ENCODE measurements around the gene SKOR1. TPM values are rescaled to one million over a fixed set of nuclear protein-coding genes. Genes with fewer than 3 reads are reported as not detected.

SKOR1 gene
- total and polyA plus RNA-seq, 2 of the 8 experiments (the other 6 are each of a cell fraction or from before 2014, with no cell fraction given): 0.03 to 0.11 TPM

- peak; percentile 6 to 65; a peak in 1 of 4 replicates for TF ChIP-seq HDAC2 (IDR thresholded peaks at IDR 0.05; ENCODE audit: borderline replicate concordance in 1 of 2, low read depth in 2 of 2, low read length in 2 of 2)
- no peak for TF ChIP-seq NANOG (IDR thresholded peaks at IDR 0.05; ENCODE audit: insufficient read depth, low read depth, low read length, poor library complexity, severe bottlenecking)
- TF ChIP-seq SP4 (IDR thresholded peaks at IDR 0.05; ENCODE audit: low read length): no peak
- no peak for TF ChIP-seq YY1 (IDR thresholded peaks at IDR 0.05; ENCODE audit: low read depth, low read length)
- TF ChIP-seq KDM1A (IDR thresholded peaks at IDR 0.05; ENCODE audit: borderline replicate concordance, low read length): no peak
- TF ChIP-seq BRCA1 (IDR thresholded peaks at IDR 0.05; ENCODE audit: low read depth, low read length): no peak
- no peak for TF ChIP-seq SP1 (IDR thresholded peaks at IDR 0.05; ENCODE audit: low read depth, low read length)
- TF ChIP-seq TAF7 (optimal IDR thresholded peaks at IDR 0.05; ENCODE audit: borderline replicate concordance, low read depth, low read length): no peak
- TF ChIP-seq CHD7 (IDR thresholded peaks at IDR 0.05; ENCODE audit: insufficient replicate concordance, low read length): peak; percentile 3
- no peak for TF ChIP-seq JUND (IDR thresholded peaks at IDR 0.05; ENCODE audit: low read length)
- TF ChIP-seq CTBP2 (IDR thresholded peaks at IDR 0.05; ENCODE audit: borderline replicate concordance, insufficient read depth, insufficient read length, low read length): peak; percentile 32
Observed at GRCh38 chr15:67838789-67839332, 13.6 kb downstream of the SKOR1 start (continued).
